Measurements from ENCODE around the gene NFATC2.
"Not testable (repeated sequence)": the region's sequence is repeated elsewhere in the genome, so short reads cannot be mapped to it uniquely, and the experiment has no call there.

The NFATC2 gene

GRCh38 chr20:51463560-51463959 lies 79.0 kb downstream of the NFATC2 start:
- no peaks in the 10 kb centered on the region for H3K27me3 ChIP-seq (ENCODE audit: insufficient read depth, low read length, poor library complexity)
- H2AK5ac ChIP-seq (ENCODE audit: low read length), result no peak overlapping the region
- H3K4me1 ChIP-seq (ENCODE audit: control insufficient read depth, low read depth, low read length), result no peaks in the 10 kb centered on the region
- H3K27ac ChIP-seq (ENCODE audit: low read depth, low read length), result no peak overlapping the region
- no peak overlapping the region for H2BK120ac ChIP-seq (ENCODE audit: low read depth, low read length)
- no peaks in the 10 kb centered on the region for H3K36me3 ChIP-seq (ENCODE audit: control insufficient read depth, insufficient read depth, low read length)
- DNase-seq, result no peak
- H2BK15ac ChIP-seq (replicated peaks; ENCODE audit: low read depth), result no peak overlapping the region
- H3K79me1 ChIP-seq (ENCODE audit: low read length), result no peaks in the 10 kb centered on the region
- no peak overlapping the region for H3K18ac ChIP-seq (ENCODE audit: low read length)
- H3K23ac ChIP-seq (ENCODE audit: low read length), result no peak overlapping the region
- H3K9ac ChIP-seq (ENCODE audit: low read length), result no peak overlapping the region
- H3K4ac ChIP-seq (ENCODE audit: low read depth, low read length), result no peak overlapping the region
- H3K4me2 ChIP-seq (ENCODE audit: low read length), result no peak overlapping the region
- WGBS (ENCODE audit: extremely low coverage, insufficient coverage, low lambda C conversion rate), result no CpG with 5 or more reads among the region's 8 CpGs
- H4K5ac ChIP-seq (ENCODE audit: low read length), result no peak overlapping the region
- H3K4me3 ChIP-seq (ENCODE audit: low read length), result no peak overlapping the region
- H4K8ac ChIP-seq (ENCODE audit: low read depth, low read length), result no peak overlapping the region
- no peaks in the 10 kb centered on the region for H3K79me2 ChIP-seq (ENCODE audit: control insufficient read depth, insufficient read depth, low read length)
- no peak overlapping the region for H2BK5ac ChIP-seq (ENCODE audit: low read length)
- peak overlapping the region; percentile 11 for H3K56ac ChIP-seq (ENCODE audit: low read length)

- no peak overlapping the region for H3K27ac ChIP-seq (ENCODE audit: low read depth, low read length)
- H3K56ac ChIP-seq (ENCODE audit: low read length), result no peak overlapping the region
- H3K27me3 ChIP-seq (ENCODE audit: insufficient read depth, low read length, poor library complexity), result no peaks in the 10 kb centered on the region
- H4K5ac ChIP-seq (ENCODE audit: low read length), result no peak overlapping the region
- DNase-seq, result no peak
- no peak overlapping the region for H3K4ac ChIP-seq (ENCODE audit: low read depth, low read length)
- no CpG with 5 or more reads among the region's 12 CpGs for WGBS (ENCODE audit: extremely low coverage, insufficient coverage, low lambda C conversion rate)
- no peaks in the 10 kb centered on the region for H3K79me2 ChIP-seq (ENCODE audit: control insufficient read depth, insufficient read depth, low read length)
- no peak overlapping the region for H3K4me2 ChIP-seq (ENCODE audit: low read length)
- no peaks in the 10 kb centered on the region for H3K36me3 ChIP-seq (ENCODE audit: control insufficient read depth, insufficient read depth, low read length)
- H3K18ac ChIP-seq (ENCODE audit: low read length), result no peak overlapping the region
- no peak overlapping the region for H3K23ac ChIP-seq (ENCODE audit: low read length)
- no peak overlapping the region for H2BK120ac ChIP-seq (ENCODE audit: low read depth, low read length)
- H2BK5ac ChIP-seq (ENCODE audit: low read length), result no peak overlapping the region
- H2AK5ac ChIP-seq (ENCODE audit: low read length), result no peak overlapping the region
- H4K8ac ChIP-seq (ENCODE audit: low read depth, low read length), result no peak overlapping the region
- no peaks in the 10 kb centered on the region for H3K4me1 ChIP-seq (ENCODE audit: control insufficient read depth, low read depth, low read length)
- no peak overlapping the region for H3K9ac ChIP-seq (ENCODE audit: low read length)
- H3K4me3 ChIP-seq (ENCODE audit: low read length), result no peak overlapping the region
- no peaks in the 10 kb centered on the region for H3K79me1 ChIP-seq (ENCODE audit: low read length)
- H2BK15ac ChIP-seq (replicated peaks; ENCODE audit: low read depth), result no peak overlapping the region
Observed at GRCh38 chr20:51462566-51463276, 79.8 kb downstream of the NFATC2 start.

GRCh38 chr20:51461846-51462245 lies 80.7 kb downstream of the NFATC2 start:
- DNase-seq; H2BK120ac ChIP-seq (ENCODE audit: low read depth, low read length); H3K4ac ChIP-seq (ENCODE audit: low read depth, low read length); H4K8ac ChIP-seq (ENCODE audit: low read depth, low read length); H3K56ac ChIP-seq (ENCODE audit: low read length); H3K18ac ChIP-seq (ENCODE audit: low read length); H3K79me2 ChIP-seq (ENCODE audit: control insufficient read depth, insufficient read depth, low read length); H3K27me3 ChIP-seq (ENCODE audit: insufficient read depth, low read length, poor library complexity); H3K79me1 ChIP-seq (ENCODE audit: low read length); H3K4me2 ChIP-seq (ENCODE audit: low read length); H3K36me3 ChIP-seq (ENCODE audit: control insufficient read depth, insufficient read depth, low read length); H2BK15ac ChIP-seq (replicated peaks; ENCODE audit: low read depth); H4K5ac ChIP-seq (ENCODE audit: low read length); H3K4me3 ChIP-seq (ENCODE audit: low read length); H3K27ac ChIP-seq (ENCODE audit: low read depth, low read length); H3K4me1 ChIP-seq (ENCODE audit: control insufficient read depth, low read depth, low read length); H2BK5ac ChIP-seq (ENCODE audit: low read length); H2AK5ac ChIP-seq (ENCODE audit: low read length); H3K9ac ChIP-seq (ENCODE audit: low read length); H3K23ac ChIP-seq (ENCODE audit: low read length): not testable (repeated sequence)
- WGBS (ENCODE audit: extremely low coverage, insufficient coverage, low lambda C conversion rate), result no CpG with 5 or more reads among the region's 5 CpGs

GRCh38 chr20:51461306-51461705 lies 81.2 kb downstream of the NFATC2 start:
- Histone ChIP-seq H3K56ac (ENCODE audit: low read length) (no peak overlapping the region), H3K4me3 (ENCODE audit: low read length) (no peak overlapping the region), H3K79me2 (ENCODE audit: control insufficient read depth, insufficient read depth, low read length) (no peaks in the 10 kb centered on the region), H3K27me3 (ENCODE audit: insufficient read depth, low read length, poor library complexity) (no peaks in the 10 kb centered on the region), H3K4me2 (ENCODE audit: low read length) (no peak overlapping the region), H4K8ac (ENCODE audit: low read depth, low read length) (no peak overlapping the region), H2BK120ac (ENCODE audit: low read depth, low read length) (no peak overlapping the region), H2AK5ac (ENCODE audit: low read length) (no peak overlapping the region), H3K9ac (ENCODE audit: low read length) (no peak overlapping the region), H3K27ac (ENCODE audit: low read depth, low read length) (no peak overlapping the region), H3K4me1 (ENCODE audit: control insufficient read depth, low read depth, low read length) (no peaks in the 10 kb centered on the region), H3K4ac (ENCODE audit: low read depth, low read length) (no peak overlapping the region), H2BK5ac (ENCODE audit: low read length) (no peak overlapping the region), H2BK15ac (replicated peaks; ENCODE audit: low read depth) (no peak overlapping the region), H3K36me3 (ENCODE audit: control insufficient read depth, insufficient read depth, low read length) (no peaks in the 10 kb centered on the region), H4K5ac (ENCODE audit: low read length) (no peak overlapping the region), H3K18ac (ENCODE audit: low read length) (no peak overlapping the region), H3K79me1 (ENCODE audit: low read length) (no peaks in the 10 kb centered on the region), H3K23ac (ENCODE audit: low read length) (no peak overlapping the region)
- DNase-seq, result no peak
- WGBS (ENCODE audit: extremely low coverage, insufficient coverage, low lambda C conversion rate), result no CpG with 5 or more reads among the region's 8 CpGs

GRCh38 chr20:51460569-51461265 lies 81.8 kb downstream of the NFATC2 start:
- no peaks in the 10 kb centered on the region for H3K4me1 ChIP-seq (ENCODE audit: control insufficient read depth, low read depth, low read length)
- H2BK120ac ChIP-seq (ENCODE audit: low read depth, low read length), result no peak overlapping the region
- no peak overlapping the region for H2BK15ac ChIP-seq (replicated peaks; ENCODE audit: low read depth)
- no peak for DNase-seq
- H3K4me2 ChIP-seq (ENCODE audit: low read length), result no peak overlapping the region
- H4K5ac ChIP-seq (ENCODE audit: low read length), result no peak overlapping the region
- WGBS (ENCODE audit: extremely low coverage, insufficient coverage, low lambda C conversion rate), result no CpG with 5 or more reads among the region's 13 CpGs
- H2BK5ac ChIP-seq (ENCODE audit: low read length), result no peak overlapping the region
- H3K56ac ChIP-seq (ENCODE audit: low read length), result peak overlapping the region; percentile 15
- no peak overlapping the region for H3K27ac ChIP-seq (ENCODE audit: low read depth, low read length)
- H3K9ac ChIP-seq (ENCODE audit: low read length), result no peak overlapping the region
- H4K8ac ChIP-seq (ENCODE audit: low read depth, low read length), result no peak overlapping the region
- no peak overlapping the region for H2AK5ac ChIP-seq (ENCODE audit: low read length)
- no peaks in the 10 kb centered on the region for H3K36me3 ChIP-seq (ENCODE audit: control insufficient read depth, insufficient read depth, low read length)
- no peak overlapping the region for H3K4ac ChIP-seq (ENCODE audit: low read depth, low read length)
- H3K18ac ChIP-seq (ENCODE audit: low read length), result no peak overlapping the region
- no peaks in the 10 kb centered on the region for H3K27me3 ChIP-seq (ENCODE audit: insufficient read depth, low read length, poor library complexity)
- no peak overlapping the region for H3K23ac ChIP-seq (ENCODE audit: low read length)
- H3K4me3 ChIP-seq (ENCODE audit: low read length), result no peak overlapping the region
- no peaks in the 10 kb centered on the region for H3K79me1 ChIP-seq (ENCODE audit: low read length)
- H3K79me2 ChIP-seq (ENCODE audit: control insufficient read depth, insufficient read depth, low read length), result no peaks in the 10 kb centered on the region
